ENCODE measurements around the gene ZSCAN26. TPM values are rescaled to one million over a fixed set of nuclear protein-coding genes. Genes with fewer than 3 reads are reported as not detected.

Gene ZSCAN26
- total and polyA plus RNA-seq, 8 donors = 3.6 to 11.7 (median 6.6) TPM

DNA sequence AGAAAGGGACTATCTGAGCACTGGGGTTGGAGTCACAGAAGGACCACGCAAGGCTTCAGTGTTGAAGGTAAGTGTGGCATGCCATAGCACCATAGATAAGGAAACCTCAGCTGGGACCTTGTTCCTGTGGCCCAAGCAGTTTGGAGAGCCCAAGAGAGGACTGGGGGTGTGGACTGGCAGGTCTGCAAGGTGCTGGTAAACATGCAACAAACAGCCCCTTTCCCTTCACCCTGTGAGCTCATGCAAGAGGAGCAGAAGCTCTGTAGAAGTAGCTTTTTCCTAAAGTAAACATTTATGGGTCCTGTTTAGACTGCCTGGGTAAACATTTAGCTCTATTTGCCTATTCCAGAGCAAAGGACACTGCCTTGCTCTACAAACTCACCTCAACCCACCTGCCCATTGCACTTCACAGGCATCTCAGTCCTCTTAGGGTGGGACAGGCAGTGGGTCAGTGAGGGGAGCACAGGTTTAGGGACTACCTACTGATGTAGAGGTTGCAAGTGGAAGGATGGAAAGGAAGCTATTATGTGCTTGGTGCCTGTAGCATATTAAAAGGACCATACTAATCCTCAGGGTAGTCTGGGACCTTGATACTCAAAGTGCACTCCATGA, 57.0 kb downstream of the ZSCAN26 start:
- H3K27me3 ChIP-seq = no peaks in the 10 kb centered on the region
- ATAC-seq (no peak), DNase-seq (no peak), FAIRE-seq (no peak)
- 97 to 100% methylated on average over 1 of the region's 1 CpG for WGBS, 2 donors
- H3K4me1 ChIP-seq = no peaks in the 10 kb centered on the region
- peaks cover 0 to 5% (median 0%) of the 10 kb centered on the region in 4 donors for H3K9me3 ChIP-seq
- H3K36me3 ChIP-seq = peaks cover 10 to 25% (median 17%) of the 10 kb centered on the region in 3 donors
- TF ChIP-seq, protein P1, sequence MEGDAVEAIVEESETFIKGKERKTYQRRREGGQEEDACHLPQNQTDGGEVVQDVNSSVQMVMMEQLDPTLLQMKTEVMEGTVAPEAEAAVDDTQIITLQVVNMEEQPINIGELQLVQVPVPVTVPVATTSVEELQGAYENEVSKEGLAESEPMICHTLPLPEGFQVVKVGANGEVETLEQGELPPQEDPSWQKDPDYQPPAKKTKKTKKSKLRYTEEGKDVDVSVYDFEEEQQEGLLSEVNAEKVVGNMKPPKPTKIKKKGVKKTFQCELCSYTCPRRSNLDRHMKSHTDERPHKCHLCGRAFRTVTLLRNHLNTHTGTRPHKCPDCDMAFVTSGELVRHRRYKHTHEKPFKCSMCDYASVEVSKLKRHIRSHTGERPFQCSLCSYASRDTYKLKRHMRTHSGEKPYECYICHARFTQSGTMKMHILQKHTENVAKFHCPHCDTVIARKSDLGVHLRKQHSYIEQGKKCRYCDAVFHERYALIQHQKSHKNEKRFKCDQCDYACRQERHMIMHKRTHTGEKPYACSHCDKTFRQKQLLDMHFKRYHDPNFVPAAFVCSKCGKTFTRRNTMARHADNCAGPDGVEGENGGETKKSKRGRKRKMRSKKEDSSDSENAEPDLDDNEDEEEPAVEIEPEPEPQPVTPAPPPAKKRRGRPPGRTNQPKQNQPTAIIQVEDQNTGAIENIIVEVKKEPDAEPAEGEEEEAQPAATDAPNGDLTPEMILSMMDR (IDR thresholded peaks at IDR 0.05) = no peak
- intact Hi-C loops (cut with DNase I) = no loop called here
- H3K4me3 ChIP-seq = no peak overlapping the region
- H3K27ac ChIP-seq = no peak overlapping the region

DNA sequence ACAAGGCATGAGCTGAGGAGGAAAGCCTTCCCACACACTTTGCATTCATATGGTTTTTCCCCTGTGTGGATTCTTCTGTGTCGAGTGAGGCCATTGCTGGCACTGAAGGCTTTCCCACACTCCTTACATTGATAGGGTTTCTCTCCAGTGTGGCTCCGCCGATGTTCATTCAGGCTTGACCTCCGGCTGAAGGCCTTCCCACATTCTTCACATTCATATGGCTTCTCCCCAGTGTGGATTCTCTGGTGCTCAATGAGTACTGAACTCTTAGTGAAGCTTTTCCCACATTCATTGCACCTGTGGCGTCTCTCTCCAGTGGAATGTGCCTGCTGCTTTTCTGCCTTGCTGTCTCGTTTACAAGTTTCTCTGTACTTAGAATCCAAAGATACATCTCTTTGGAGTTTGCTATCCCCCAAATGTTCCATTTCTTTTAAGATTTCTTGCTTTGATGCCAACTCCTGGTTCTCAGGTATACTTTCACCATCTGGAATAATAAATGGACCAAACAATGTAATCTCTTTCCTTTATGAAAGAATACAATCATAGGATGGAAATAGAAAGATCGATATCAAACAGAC, 59.5 kb downstream of the ZSCAN26 start:
- H3K36me3 ChIP-seq = peaks cover 10 to 25% (median 17%) of the 10 kb centered on the region in 3 donors
- WGBS, 2 donors = 96 to 97% methylated on average over 7 of the region's 7 CpGs
- intact Hi-C loops (cut with DNase I) = no loop called here
- no peaks in the 10 kb centered on the region for H3K4me1 ChIP-seq
- TF ChIP-seq, protein P1 (IDR thresholded peaks at IDR 0.05) = no peak
- no peak overlapping the region for H3K27ac ChIP-seq
- H3K9me3 ChIP-seq = peaks cover 0 to 5% (median 0%) of the 10 kb centered on the region in 4 donors
- no peak overlapping the region for H3K4me3 ChIP-seq
- ATAC-seq (no peak), FAIRE-seq (no peak), DNase-seq (no peak)
- no peaks in the 10 kb centered on the region for H3K27me3 ChIP-seq

Other genes starting within 250 kb of the ZSCAN26 start
- gene ZNF165, start 186.6 kb upstream of the ZSCAN26 start, total RNA-seq = 1 to 10 TPM; 2.8 to 4.3 (median 3.2) TPM
- gene ZNF165, start 186.6 kb upstream of the ZSCAN26 start, polyA plus RNA-seq = 1 to 10 TPM; 2.8 to 4.0 TPM
- 1 to 10 TPM; 1.6 to 4.2 (median 2.5) TPM for gene ZSCAN16, start 142.5 kb upstream of the ZSCAN26 start, total RNA-seq
- gene ZSCAN16, start 142.5 kb upstream of the ZSCAN26 start, polyA plus RNA-seq = 1 to 10 TPM; 4.5 to 5.0 TPM
- 10 to 100 TPM in 1 of 6 donors, 1 to 10 TPM in 5; 5.6 to 12.0 (median 8.7) TPM for gene ZKSCAN8, start 125.3 kb upstream of the ZSCAN26 start, total RNA-seq
- 1 to 10 TPM; 2.4 to 6.0 TPM for gene ZKSCAN8, start 125.3 kb upstream of the ZSCAN26 start, polyA plus RNA-seq
- 1 to 10 TPM; 3.5 to 8.5 (median 4.6) TPM for gene ZSCAN9, start 41.9 kb upstream of the ZSCAN26 start, total RNA-seq
- 10 to 100 TPM in 1 of 2 donors, 1 to 10 TPM in 1; 7.9 to 15.0 TPM for gene ZSCAN9, start 41.9 kb upstream of the ZSCAN26 start, polyA plus RNA-seq
- gene ZKSCAN4, start 14.9 kb upstream of the ZSCAN26 start, total RNA-seq = 1 to 10 TPM; 1.4 to 3.4 (median 1.8) TPM
- 1 to 10 TPM; 2.0 to 2.6 TPM for gene ZKSCAN4, start 14.9 kb upstream of the ZSCAN26 start, polyA plus RNA-seq
- gene NKAPL, start 7.8 kb upstream of the ZSCAN26 start, total RNA-seq = under 1 TPM; 0.28 to 0.81 (median 0.51) TPM
- gene NKAPL, start 7.8 kb upstream of the ZSCAN26 start, polyA plus RNA-seq = 1 to 10 TPM in 1 of 2 donors, under 1 TPM in 1; 0.80 to 1.5 TPM
- 1 to 10 TPM in 2 of 6 donors, under 1 TPM in 4; 0.60 to 1.5 (median 0.83) TPM for gene PGBD1, start 14.4 kb downstream of the ZSCAN26 start, total RNA-seq
- 1 to 10 TPM; 2.2 to 3.1 TPM for gene PGBD1, start 14.4 kb downstream of the ZSCAN26 start, polyA plus RNA-seq
- 10 to 100 TPM in 1 of 6 donors, 1 to 10 TPM in 5; 4.4 to 13.2 (median 7.4) TPM for gene ZSCAN31, start 69.0 kb downstream of the ZSCAN26 start, total RNA-seq
- gene ZSCAN31, start 69.0 kb downstream of the ZSCAN26 start, polyA plus RNA-seq = 10 to 100 TPM in 1 of 2 donors, 1 to 10 TPM in 1; 6.3 to 10.5 TPM
- 1 to 10 TPM; 1.5 to 5.0 (median 2.1) TPM for gene ZKSCAN3, start 82.8 kb downstream of the ZSCAN26 start, total RNA-seq
- 1 to 10 TPM; 1.2 to 1.6 TPM for gene ZKSCAN3, start 82.8 kb downstream of the ZSCAN26 start, polyA plus RNA-seq
- gene ZSCAN12, start 132.6 kb downstream of the ZSCAN26 start, total RNA-seq = 1 to 10 TPM; 2.1 to 4.4 (median 2.8) TPM
- 1 to 10 TPM in 1 of 2 donors, under 1 TPM in 1; 0.80 to 1.9 TPM for gene ZSCAN12, start 132.6 kb downstream of the ZSCAN26 start, polyA plus RNA-seq
- 1 to 10 TPM in 5 of 6 donors, under 1 TPM in 1; 0.75 to 3.3 (median 1.1) TPM for gene ZSCAN23, start 176.3 kb downstream of the ZSCAN26 start, total RNA-seq
- gene ZSCAN23, start 176.3 kb downstream of the ZSCAN26 start, polyA plus RNA-seq = under 1 TPM; 0.42 to 0.89 TPM
- gene GPX6, start 248.7 kb downstream of the ZSCAN26 start, total RNA-seq = not detected
- gene GPX6, start 248.7 kb downstream of the ZSCAN26 start, polyA plus RNA-seq = not detected

All from pancreas (tissue), 10 donors.